SH-SY5Y (cell line): ENCODE results near the gene PHKB.

Experiments
- GATA2 ChIP-seq: IDR thresholded peaks from 2 replicates; pipeline ENCODE4 v1.6.1; 2011; ENCODE audit warnings: mild to moderate bottlenecking, low read depth, low read length
- GATA3 ChIP-seq: IDR thresholded peaks from 2 replicates; pipeline ENCODE4 v1.6.1; 2011; ENCODE audit warnings: low read depth, mild to moderate bottlenecking, low read length, moderate library complexity

GRCh38 chr16:47604306-47604705 is 143.2 kb downstream of the PHKB start:
- no peak for TF ChIP-seq GATA2
- TF ChIP-seq GATA3, result no peak
